NCI-H510A treated with DMSO at 0.1 percent for 48 hours (cell line): ENCODE results near the gene RYR3.

Experiments
- DNase-seq: peaks from one replicate; lab custom pipeline; 2025; lab: John Stamatoyannopoulos, UW

RYR3 gene

DNA sequence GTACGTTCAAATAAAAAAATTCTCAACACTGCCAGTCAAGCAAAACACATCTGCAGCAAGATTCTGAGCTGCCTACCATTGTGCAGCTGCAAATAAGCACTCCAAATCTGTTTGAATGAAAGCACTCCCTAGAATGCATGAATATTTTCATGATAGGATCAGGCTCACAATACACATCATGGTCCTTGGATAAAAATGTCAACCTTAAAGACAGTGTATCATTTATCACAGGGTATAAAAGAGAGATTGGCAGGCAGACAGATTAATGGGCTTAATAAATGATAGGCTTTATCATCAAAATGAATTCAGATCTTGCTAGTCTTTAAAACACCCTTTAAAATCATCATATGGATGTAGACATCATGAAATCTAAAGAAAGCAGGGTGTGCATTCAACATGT lies 9.2 kb downstream of the RYR3 start:
- DNase-seq = no peak

DNA sequence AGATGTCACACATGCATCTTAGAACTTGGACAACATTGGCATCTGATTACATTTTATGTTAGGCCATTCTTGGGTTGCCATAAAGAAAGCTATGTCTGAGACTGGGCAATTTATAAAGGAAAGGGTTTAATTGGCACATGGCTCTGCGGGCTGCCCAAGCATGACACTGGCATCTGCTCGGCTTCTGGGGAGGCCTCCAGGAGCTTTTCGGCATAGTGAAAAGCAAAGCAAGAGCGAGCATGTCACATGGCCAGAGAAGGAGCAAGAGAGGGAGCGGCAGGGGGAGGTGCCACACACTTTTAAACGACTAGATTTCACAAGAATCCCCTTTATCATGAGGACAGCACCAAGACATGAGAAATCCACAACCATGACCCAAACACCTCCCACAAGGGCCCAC lies 11.3 kb downstream of the RYR3 start:
- no peak for DNase-seq

DNA sequence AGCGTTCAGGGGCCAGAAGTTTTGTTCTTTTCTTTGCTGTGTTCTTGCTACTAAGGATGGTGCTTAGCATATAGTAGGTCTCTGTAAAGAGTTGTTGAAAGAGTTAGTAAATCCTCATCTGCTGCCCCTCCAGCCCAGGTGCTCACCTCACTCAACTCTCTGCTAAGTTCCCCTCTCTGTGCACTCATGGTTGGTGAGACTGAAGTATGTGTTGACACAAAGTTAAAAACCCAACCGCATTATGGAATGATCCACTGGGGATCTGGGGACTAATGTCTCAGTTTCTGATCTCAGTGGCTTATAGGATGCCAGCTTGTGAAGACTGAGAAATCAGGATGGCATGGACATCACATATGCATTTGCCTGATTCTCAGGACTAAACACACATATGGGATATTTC lies 13.8 kb downstream of the RYR3 start:
- DNase-seq = no peak

DNA sequence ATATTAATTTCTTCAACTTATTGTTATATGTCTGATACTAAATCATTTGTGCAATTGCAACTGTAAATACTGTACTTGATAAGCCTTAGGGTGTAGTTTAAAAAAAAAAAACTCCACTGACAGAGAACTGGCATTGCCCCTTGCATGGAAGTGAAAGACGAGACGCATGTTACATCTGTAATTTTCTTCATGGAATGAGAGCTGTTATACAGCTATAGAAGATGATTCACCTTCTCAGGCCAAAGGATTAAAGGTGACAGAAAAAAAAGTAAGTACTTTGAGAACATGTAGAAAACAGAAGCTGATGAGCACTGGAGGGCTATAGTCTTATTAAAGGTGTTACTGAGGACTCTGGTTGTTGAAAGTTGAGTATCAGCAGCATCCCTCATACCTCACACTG lies 16.1 kb downstream of the RYR3 start:
- DNase-seq = no peak

DNA sequence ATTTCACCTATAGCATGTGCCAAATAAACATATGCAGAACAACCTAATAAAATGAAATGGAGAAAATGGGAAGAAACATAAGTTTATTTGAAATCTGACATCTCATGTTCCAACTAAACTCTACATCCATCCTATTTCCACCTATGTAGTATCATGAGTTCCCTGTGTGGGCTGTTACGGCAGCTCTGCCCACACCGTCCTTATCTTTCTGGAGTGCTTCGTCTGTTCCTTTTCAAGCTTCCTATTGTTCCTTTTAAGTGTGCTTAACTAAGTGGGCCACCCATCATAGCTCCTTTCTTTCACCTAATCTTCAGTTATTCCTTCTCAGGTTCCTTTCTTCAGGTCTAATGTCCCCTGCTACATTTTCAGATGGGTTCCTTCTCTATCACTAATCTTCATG lies 17.3 kb downstream of the RYR3 start:
- no peak for DNase-seq

DNA sequence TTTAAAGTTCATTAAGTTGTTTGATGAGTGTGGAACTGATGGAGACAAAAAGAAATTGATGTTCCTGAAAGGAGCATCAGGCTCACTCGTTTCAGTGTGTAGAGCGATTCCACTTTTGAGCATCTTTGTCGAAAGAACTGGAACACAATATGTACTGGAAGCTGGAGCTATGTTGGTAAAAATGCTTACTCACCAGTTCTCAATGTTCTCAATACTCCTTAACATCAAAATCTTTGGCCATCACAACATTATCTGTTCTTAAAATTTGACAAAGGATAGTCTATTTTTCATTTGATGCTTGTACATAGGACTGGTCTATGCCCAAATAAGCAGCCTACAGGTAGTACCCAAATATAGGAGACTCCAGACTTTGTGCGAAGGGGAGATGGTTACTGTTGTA lies 18.7 kb downstream of the RYR3 start:
- DNase-seq = no peak

DNA sequence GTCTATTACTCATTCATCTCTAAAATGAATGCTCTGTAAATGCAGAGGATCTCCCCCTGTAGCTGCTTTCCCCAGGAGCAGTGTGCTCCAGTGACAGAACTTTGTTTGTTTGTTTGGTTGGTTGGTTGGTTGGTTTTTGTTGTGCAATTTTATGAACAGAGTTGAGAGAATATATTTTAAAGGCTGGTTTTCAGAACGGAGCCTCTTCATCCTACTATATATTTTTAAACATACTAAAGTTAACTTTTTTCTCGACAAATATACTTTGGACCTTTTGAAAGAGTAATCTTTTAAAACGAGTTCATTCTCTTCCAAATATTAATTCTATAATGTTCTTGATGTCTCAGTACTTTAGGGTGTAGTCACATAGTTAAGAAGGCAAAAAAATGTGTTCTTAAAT lies 20.2 kb downstream of the RYR3 start:
- peak; percentile 98 for DNase-seq

DNA sequence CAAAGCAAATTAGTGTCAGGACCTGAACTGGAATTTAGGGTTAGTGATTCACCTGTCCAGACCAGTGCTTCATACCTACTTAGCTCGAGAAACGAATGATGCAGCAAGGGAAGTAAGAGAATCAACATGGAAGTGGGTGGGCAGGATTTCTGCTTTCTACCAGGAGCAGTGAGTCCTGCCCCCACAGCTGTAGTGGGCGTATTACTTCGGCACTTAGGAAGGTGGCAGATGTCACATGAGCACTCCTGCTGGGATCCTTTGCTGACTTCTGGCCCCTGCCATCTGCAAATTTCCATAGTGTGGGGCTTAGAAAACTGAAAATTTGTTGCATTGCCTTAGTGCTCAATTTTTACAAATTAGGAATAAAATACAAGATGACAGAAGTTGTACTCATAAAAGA lies 31.2 kb downstream of the RYR3 start:
- no peak for DNase-seq

DNA sequence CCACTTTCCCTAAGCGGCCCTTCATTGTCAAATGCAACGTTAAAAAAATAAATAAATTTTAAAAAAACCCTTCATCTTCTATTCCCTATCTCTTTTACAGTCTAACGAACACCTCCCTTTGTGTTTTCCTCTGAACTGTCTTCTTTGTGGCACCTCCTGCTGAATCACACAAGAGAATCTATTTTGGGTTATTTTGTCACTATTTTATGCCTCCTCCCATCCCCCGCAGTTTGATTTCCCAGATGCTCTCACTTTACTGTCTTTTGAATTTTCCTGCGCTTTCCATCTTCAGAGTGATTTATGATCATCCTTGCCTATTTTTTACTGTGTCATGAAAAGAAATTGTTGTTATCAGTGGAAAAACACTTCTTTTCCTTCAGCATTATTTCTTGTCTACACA lies 32.5 kb downstream of the RYR3 start:
- no peak for DNase-seq

DNA sequence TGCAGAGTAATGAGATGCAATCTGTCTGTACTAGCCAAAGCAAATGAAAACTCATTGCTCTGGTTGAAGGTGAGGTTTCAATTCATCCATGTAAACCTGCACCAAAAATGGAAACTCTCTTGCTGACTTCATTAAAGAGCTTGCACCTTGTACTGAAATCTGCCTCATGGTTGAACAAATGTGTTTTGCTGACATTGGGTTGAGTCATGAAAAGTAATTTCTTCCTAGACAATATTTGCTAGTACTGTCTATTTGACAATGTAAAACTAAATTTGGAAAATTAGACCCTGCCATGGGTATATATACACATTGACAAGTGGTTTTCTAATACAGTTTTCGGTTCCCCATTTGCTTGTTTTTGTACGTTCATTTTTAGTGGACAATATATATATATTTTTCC lies 33.3 kb downstream of the RYR3 start:
- DNase-seq = no peak

DNA sequence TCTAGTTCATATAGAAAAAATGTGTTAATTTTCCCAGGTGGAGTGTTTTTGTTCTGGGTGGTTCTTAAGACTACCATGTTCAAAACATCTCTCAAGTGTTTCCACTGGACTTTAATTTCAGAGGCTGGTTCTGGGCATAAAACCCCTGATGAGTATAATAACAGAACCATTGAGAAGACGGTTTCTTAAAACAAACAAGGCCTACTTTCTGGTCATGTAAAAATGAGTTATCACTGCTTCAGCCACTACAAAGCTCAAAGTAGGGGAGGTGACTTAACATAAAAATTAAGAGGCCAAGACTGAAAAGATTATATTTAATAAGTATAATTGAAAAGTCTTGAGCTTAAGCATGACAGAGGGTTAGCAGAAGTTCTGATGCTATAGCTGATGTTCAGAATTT lies 33.8 kb downstream of the RYR3 start:
- no peak for DNase-seq

DNA sequence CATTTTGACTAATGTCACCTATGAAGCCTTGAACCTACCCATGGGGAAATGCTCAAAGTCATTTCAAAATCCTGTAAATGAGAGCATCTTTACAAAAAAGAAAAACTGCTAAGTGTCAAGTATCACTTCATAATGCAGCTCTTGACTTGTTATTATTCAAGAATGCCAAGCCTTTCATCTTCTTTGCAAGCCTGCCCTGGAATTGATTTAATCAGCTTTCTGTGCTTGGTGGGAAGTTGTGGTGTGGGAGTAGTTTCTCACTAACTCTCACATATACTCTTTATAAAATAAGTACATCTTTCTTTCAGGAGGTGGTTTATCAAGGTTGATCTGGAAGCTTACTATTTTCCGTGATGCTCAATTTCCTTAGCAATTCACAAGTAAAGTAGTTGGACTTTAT lies 43.6 kb downstream of the RYR3 start:
- no peak for DNase-seq

DNA sequence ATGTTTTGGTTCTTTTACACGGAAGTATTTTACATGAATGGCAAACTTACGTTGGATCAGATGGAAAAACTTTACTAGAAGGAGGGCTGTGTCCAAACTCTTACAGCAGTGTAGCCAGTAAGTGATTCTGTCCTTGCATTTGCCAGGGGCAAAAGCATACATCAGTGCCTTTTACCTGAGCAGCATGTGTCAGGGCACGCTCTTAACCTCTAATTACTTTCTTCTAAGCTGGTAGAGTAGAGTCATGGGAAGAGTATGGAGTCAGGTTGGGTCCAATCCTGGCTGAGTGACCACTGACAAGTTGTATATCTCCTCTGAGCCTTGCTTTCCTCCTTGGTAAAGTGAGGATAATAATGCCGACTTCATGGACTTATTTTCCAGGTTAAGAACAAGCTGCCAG lies 47.1 kb downstream of the RYR3 start:
- no peak for DNase-seq

DNA sequence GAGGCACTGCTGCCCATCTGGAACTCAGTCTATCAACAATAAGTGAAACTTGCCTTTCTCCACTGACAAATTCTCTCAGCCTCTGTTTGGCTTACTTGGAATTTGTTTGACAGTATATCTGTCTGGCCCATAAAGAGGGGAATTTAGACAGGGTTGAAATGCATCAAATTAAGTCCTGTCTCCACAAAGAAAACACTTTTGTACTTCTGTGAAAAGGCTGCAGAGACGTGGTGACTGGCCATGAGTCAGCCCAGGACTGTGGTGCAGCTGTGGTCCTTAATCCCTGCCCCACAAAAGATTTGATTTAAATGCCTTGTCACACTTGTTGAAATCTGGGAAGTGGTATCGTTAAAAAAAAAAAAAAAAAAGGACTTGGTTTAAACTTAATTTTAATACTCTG lies 47.5 kb downstream of the RYR3 start:
- no peak for DNase-seq

DNA sequence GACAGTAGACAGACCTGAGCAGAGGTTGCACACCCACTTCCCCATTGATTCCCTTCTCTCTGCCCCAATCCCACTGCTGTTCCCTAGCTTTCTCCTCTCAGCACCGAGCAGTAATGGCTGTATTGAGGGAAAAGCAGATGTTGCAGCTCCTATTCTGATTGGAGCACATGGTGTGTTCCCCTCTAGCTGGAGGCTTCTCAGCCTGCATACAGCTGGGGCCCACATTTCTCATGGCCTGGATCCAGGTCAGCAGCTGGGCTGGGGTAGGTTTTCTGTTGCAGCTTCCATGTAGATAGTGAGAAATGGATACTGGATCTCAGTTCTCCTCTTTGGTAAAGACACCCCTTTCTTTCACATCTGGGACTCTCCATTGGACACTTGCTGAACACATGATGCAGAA lies 50.1 kb downstream of the RYR3 start:
- DNase-seq = no peak

DNA sequence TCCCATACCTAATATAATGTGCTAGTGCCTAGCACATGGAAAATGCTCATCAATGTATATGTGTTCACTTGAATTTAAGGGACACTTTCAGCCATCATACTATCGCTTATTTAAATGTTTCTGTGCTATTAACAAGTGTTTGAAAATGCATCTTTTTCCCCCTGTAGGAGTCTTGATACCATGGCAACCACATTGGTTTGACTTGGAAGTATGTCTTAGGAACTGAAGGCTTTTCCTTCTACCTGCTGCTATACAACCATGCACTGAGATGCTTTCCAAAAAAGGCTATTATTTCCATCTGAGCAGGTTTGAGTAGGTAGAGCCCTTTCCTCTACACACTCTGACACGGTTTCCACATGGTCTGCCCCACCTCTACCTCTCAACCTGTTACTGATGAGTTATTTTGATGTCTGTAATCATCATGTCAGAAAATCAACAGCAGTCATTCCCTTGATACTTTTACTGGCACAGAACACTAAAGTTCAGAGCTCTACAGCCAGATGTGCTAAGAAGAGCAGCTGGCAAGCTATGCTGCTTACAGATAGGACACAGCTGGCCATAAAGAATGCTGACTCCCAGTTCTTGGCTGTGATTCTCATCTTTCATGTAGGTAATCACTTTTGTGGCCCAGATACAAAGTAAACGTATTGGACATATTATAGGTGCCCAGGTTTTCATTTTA lies 59.3 kb downstream of the RYR3 start:
- no peak for DNase-seq

DNA sequence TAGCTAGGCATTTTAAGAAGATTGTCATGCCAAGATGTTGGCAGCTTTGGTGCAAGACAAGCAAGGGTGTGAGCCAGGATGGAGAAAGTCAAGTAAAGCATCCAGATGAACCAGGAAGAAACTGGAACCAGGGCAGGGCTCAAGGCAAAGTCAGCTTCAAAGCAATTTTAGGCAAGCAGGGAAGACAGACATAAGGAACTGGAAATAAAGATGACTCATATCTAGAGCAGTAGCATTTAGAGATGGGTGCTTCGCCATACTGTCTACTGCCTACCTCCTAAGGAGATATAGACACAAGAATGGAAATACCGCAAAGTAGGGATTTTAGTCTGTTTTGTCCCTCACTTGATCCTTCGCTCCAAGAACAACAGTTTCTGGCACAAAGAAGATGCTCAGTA lies 59.9 kb downstream of the RYR3 start:
- no peak for DNase-seq

DNA sequence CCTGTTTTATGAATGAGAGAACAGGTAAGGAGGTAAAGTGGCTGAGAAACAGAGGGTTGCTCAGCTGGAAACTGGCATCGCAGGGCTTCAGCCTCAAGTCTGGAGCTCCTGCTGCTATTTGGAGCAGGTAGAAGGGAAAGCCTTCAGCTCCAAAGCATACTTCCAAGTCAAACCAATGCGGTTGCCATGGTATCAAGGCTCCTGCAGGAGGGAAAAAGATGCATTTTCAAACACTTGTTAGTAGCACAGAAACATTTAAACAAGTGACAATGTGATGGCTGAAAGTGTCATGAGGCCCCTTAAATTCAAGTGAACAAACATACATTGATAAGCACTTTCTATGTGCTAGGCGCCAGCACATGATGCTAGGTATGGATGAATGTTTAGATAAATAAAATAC lies 60.4 kb downstream of the RYR3 start:
- DNase-seq = no peak

DNA sequence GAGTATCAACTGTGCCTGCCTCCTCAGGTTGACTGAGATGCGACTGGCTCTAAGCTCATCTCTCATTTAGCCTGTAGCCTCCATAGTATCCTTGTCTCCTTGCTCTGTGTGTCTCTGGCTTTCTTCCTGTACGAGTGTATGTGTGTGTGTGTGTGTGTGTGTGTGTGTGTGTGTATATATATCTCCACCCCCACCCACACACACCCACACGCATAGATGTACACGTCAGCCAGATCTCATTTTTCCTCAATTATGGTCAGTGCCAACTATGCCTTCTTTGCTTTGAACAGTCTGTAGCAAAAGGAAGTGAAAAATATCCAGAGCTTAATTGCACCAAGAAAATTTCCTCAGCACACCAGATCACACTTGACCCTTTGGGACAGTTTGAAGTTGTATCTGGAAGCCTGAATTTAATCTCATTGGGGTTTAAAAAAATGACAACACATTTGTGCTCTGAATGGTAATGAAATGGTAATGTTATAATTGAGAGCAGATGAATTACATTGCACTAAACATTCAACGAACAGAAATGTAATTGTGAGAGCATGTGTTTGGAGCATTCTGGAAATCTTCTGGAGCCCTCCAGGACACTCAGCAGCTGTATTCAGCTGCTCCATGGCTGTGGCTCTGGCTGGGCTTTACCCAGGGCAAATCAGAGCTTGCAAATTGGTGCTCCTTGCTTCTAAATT lies 63.6 kb downstream of the RYR3 start:
- no peak for DNase-seq

DNA sequence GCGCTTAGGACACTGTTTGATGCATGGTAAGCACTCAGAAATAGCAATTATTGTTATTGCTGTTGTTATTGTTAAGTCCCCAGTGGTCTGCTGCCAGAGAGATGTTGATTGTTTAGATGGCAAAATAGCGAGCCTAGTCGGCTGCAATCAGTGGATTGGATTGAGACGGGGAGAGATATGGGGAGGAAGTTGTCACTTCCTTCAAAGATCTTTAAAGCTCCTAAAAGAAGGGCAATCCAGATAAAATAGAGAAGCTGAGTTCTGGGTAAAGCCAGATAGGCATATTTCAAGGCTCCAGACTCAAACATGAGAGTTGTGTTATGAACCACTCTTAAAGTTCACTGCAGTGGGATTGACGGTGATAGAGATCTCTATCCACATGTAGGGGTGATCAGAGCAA lies 64.5 kb downstream of the RYR3 start:
- no peak for DNase-seq

DNA sequence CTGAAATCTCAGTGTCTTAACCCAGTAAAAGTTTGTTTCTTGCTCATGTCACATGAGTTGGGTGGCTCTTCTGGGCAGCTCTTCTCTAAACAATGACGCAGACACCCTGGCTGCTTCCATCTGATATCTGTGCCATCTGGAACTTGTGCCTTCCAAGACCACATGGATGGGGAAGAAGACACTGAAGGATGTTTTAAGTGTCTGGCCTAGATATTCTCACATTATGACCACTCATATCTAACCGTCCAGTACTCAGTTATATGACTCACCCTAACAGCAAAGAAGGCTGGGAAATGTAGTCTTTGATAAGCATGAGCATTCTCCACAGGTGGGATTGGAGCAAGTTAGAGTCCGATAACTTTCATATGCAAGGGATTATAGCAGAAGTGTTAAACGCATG lies 66.4 kb downstream of the RYR3 start:
- no peak for DNase-seq

DNA sequence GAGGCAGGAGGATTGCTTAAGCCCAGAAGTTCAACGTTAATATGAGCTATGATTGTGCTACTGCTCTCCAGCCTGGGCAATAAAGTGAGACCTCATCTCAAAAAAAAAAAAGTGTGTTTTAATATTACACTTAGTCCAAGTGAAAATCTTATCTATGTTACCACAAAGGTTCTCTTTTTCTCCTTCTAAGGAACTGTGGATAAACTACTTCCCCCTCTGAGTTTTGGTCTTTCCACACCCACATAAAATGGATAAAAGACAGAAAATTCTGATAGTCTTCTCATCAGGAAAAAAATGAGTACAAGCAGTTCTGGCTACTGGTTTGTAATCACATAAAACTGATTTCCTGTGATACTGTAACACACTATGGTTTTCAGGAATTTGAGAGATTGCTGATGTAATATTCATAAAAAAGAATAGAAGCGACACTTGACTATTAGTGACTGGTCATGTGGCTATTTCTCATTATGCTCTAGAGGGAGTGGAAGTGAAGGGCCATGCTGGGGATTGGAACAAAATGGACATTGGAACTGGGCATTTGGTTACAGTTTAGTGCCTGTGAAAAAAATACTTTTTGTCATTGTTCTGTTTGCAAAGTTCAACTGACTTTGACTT lies 68.2 kb downstream of the RYR3 start:
- no peak for DNase-seq

DNA sequence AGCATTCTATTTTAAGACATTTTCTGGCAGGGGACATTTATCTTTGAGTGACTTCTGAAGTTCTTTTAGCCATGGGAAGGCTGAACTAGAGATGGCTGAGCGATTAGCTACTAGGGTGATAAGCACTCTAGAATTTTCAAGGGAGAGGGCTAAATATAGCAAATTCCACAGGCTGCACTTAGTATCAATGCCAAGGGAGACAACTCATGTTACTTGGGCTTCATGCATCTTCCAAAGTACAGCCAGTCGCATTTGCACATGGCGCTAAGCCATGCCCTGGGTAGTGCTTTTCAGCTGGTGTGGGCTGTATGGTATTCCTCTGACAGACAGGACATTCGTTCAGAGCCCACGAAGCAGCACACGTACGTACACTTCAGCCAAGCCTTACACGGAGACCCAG lies 69.6 kb downstream of the RYR3 start:
- no peak for DNase-seq

DNA sequence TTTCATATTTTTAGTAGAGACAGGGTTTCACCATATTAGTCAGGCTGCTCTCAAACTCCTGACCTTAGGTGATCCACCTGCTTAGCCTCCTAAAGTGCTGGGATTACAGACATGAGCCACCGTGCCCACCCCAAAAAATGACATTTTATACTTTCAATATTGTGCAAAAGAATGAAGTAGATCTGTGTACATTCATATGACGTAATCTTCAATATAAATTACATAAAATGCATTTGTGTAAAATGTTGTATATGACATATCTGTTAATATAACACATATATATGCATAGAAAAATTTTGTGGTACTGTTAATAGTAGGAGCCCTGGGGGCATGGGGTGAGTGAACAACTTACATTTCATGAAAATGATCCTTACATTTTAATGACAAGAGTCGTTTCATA lies 71.7 kb downstream of the RYR3 start:
- DNase-seq = no peak
